ENCODE results near the gene PRR29.

GRCh38 chr17:63962298-63962744, 35.8 kb upstream of the PRR29 start:
- TF ChIP-seq POLR2AphosphoS5 (IDR thresholded peaks at IDR 0.05) (no peak), EP300 (IDR thresholded peaks at IDR 0.05) (no peak), CTCF (IDR thresholded peaks at IDR 0.05) (no peak)
